ENCODE measurements around the gene GPC5. TPM values are rescaled to one million over a fixed set of nuclear protein-coding genes. Genes with fewer than 3 reads are reported as not detected.

The GPC5 gene
- total and polyA plus RNA-seq, 2 of the 13 experiments (the other 11 are each of a cell fraction or from before 2014, with no cell fraction given): 0.02 to 0.07 TPM

DNA sequence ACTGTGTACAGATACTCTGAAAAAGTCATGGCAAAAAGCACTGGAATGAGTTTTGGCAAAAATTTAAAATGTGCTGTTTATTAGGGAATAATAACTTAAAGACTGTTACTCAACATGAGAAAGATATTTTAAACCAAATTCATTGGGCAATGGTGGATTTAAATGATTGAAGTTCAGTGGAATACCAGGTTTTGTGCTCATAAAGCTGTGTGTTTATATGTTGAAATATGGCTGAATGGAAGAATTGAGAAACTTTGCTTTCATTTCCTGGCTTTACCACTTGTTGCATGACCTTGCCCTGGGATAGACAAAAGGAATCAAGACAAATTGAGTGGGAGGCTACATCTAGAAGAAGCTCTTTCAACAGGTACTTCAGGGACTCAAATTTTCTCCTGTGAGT lies 246.4 kb downstream of the GPC5 start:
- CTCF ChIA-PET (ENCODE audit: low intra/inter-chr PET ratio, low total read pairs): no interaction called here
- BruUV-seq (replicated peaks): no TSS peak
- H4K20me1 ChIP-seq (ENCODE audit: insufficient read depth, low read length): no peaks in the 10 kb centered on the region
- no peaks in the 10 kb centered on the region for H3K36me3 ChIP-seq (replicated peaks in 1 of 2; ENCODE audit: control insufficient read depth in 1 of 2, insufficient read depth in 2 of 2, low read length in 2 of 2)
- H3K9ac ChIP-seq (ENCODE audit: insufficient read depth, low read depth, low read length): no peak overlapping the region
- H3K9me3 ChIP-seq (ENCODE audit: low read length): no peaks in the 10 kb centered on the region
- intact Hi-C loops (cut with micrococcal nuclease; ENCODE audit: unreplicated experiment): no loop called here
- FAIRE-seq (no peak), ATAC-seq (no peak), DNase-seq (ENCODE audit: low spot score) (no peak)
- POLR2A ChIA-PET: no interaction called here
- no peaks in the 10 kb centered on the region for H3K79me2 ChIP-seq (ENCODE audit: insufficient read depth, low read length)
- no peak overlapping the region for H3K4me3 ChIP-seq (replicated peaks in 1 of 3; ENCODE audit: insufficient read depth in 1 of 3, low read depth in 2 of 3, low read length in 3 of 3)
- no peaks in the 10 kb centered on the region for H3K27me3 ChIP-seq (ENCODE audit: control insufficient read depth in 1 of 2, insufficient read depth in 2 of 2, low read length in 2 of 2)
- in situ Hi-C loops (cut with HindIII; ENCODE audit: extremely low pct_ligation_motif_present, low pct_unique_long_range_greater_than_20kb): no loop called here
- no peaks in the 10 kb centered on the region for H3K4me1 ChIP-seq (ENCODE audit: insufficient read depth, low read length)
- TF ChIP-seq, protein P1, sequence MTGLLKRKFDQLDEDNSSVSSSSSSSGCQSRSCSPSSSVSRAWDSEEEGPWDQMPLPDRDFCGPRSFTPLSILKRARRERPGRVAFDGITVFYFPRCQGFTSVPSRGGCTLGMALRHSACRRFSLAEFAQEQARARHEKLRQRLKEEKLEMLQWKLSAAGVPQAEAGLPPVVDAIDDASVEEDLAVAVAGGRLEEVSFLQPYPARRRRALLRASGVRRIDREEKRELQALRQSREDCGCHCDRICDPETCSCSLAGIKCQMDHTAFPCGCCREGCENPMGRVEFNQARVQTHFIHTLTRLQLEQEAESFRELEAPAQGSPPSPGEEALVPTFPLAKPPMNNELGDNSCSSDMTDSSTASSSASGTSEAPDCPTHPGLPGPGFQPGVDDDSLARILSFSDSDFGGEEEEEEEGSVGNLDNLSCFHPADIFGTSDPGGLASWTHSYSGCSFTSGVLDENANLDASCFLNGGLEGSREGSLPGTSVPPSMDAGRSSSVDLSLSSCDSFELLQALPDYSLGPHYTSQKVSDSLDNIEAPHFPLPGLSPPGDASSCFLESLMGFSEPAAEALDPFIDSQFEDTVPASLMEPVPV (CRISPR knock-in tag; IDR thresholded peaks at IDR 0.05): no peak
- no peak for TF ChIP-seq SIN3A (IDR thresholded peaks at IDR 0.05; ENCODE audit: borderline replicate concordance, low read depth, low read length)
- H3K27ac ChIP-seq (ENCODE audit: extremely low read length, insufficient read depth, low read length): no peak overlapping the region
- no peak overlapping the region for H3K4me2 ChIP-seq (ENCODE audit: low read depth, low read length)
- H2AFZ ChIP-seq (ENCODE audit: low read length): no peak overlapping the region

DNA sequence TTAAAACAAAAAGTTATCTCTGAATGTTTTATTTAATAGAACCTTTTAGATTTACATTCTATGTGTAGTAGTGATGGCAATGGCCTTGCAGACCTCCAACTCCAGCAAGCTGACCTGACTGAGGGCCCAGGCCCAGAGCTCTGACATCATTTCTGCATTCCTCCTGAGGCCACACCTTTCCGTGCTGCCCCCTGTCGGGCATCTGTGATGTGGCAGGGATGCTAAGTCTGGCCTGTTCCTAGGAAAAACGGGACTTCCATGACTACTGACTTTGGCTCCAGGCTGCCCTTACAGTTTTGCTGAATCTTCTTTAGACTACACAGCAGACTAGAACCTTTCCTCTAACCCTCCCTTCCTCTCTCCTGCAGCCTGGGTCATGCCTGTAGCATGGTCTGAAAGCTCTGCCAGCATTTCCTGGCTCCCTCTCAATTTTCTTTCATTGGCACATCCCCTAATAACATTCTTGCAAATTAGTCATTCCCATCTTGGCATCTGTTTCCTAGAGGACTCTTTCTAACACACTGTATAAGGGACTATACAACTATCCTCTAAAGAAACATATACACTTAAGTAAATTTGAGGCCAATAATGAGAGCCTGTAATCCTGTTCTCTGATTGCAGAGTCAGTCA lies 249.1 kb downstream of the GPC5 start:
- TF ChIP-seq, protein P2, sequence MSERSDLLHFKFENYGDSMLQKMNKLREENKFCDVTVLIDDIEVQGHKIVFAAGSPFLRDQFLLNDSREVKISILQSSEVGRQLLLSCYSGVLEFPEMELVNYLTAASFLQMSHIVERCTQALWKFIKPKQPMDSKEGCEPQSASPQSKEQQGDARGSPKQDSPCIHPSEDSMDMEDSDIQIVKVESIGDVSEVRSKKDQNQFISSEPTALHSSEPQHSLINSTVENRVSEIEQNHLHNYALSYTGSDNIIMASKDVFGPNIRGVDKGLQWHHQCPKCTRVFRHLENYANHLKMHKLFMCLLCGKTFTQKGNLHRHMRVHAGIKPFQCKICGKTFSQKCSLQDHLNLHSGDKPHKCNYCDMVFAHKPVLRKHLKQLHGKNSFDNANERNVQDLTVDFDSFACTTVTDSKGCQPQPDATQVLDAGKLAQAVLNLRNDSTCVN (CRISPR knock-in tag; IDR thresholded peaks at IDR 0.05; ENCODE audit: borderline replicate concordance): no peak
- TF ChIP-seq ZNF83 (CRISPR knock-in tag; IDR thresholded peaks at IDR 0.05; ENCODE audit: borderline replicate concordance): no peak
- peak; percentile 47 for TF ChIP-seq STAG1 (CRISPR knock-in tag; IDR thresholded peaks at IDR 0.05)
- peak; percentile 54 for TF ChIP-seq TEAD3 (CRISPR knock-in tag; optimal IDR thresholded peaks at IDR 0.05; ENCODE audit: borderline replicate concordance)
- peak; percentile 8; the same call in 1 of the 2 replicates for TF ChIP-seq SMC3 (IDR thresholded peaks at IDR 0.05; ENCODE audit: low read length)
- no peak for TF ChIP-seq HMG20B (CRISPR knock-in tag; conservative IDR thresholded peaks at IDR 0.05)
- TF ChIP-seq, protein P3, sequence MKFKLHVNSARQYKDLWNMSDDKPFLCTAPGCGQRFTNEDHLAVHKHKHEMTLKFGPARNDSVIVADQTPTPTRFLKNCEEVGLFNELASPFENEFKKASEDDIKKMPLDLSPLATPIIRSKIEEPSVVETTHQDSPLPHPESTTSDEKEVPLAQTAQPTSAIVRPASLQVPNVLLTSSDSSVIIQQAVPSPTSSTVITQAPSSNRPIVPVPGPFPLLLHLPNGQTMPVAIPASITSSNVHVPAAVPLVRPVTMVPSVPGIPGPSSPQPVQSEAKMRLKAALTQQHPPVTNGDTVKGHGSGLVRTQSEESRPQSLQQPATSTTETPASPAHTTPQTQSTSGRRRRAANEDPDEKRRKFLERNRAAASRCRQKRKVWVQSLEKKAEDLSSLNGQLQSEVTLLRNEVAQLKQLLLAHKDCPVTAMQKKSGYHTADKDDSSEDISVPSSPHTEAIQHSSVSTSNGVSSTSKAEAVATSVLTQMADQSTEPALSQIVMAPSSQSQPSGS (CRISPR knock-in tag; IDR thresholded peaks at IDR 0.05): peak; percentile 65; the same call in 1 of the 2 replicates
- TF ChIP-seq, protein P4, sequence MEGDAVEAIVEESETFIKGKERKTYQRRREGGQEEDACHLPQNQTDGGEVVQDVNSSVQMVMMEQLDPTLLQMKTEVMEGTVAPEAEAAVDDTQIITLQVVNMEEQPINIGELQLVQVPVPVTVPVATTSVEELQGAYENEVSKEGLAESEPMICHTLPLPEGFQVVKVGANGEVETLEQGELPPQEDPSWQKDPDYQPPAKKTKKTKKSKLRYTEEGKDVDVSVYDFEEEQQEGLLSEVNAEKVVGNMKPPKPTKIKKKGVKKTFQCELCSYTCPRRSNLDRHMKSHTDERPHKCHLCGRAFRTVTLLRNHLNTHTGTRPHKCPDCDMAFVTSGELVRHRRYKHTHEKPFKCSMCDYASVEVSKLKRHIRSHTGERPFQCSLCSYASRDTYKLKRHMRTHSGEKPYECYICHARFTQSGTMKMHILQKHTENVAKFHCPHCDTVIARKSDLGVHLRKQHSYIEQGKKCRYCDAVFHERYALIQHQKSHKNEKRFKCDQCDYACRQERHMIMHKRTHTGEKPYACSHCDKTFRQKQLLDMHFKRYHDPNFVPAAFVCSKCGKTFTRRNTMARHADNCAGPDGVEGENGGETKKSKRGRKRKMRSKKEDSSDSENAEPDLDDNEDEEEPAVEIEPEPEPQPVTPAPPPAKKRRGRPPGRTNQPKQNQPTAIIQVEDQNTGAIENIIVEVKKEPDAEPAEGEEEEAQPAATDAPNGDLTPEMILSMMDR (CRISPR knock-in tag; IDR thresholded peaks at IDR 0.05): peak; percentile 69
- Histone ChIP-seq H4K20me1 (ENCODE audit: insufficient read depth, low read length) (no peaks in the 10 kb centered on the region), H3K27me3 (ENCODE audit: control insufficient read depth in 1 of 2, insufficient read depth in 2 of 2, low read length in 2 of 2) (no peaks in the 10 kb centered on the region), H3K9ac (ENCODE audit: insufficient read depth, low read depth, low read length) (no peak overlapping the region), H3K79me2 (ENCODE audit: insufficient read depth, low read length) (no peaks in the 10 kb centered on the region), H2AFZ (ENCODE audit: low read length) (no peak overlapping the region), H3K9me3 (ENCODE audit: low read length) (no peaks in the 10 kb centered on the region), H3K27ac (ENCODE audit: extremely low read length, insufficient read depth, low read length) (no peak overlapping the region), H3K4me3 (replicated peaks in 1 of 3; ENCODE audit: insufficient read depth in 1 of 3, low read depth in 2 of 3, low read length in 3 of 3) (no peak overlapping the region), H3K36me3 (replicated peaks in 1 of 2; ENCODE audit: control insufficient read depth in 1 of 2, insufficient read depth in 2 of 2, low read length in 2 of 2) (no peaks in the 10 kb centered on the region), H3K4me1 (ENCODE audit: insufficient read depth, low read length) (no peaks in the 10 kb centered on the region), H3K4me2 (ENCODE audit: low read depth, low read length) (no peak overlapping the region)
- in situ Hi-C loops (cut with HindIII; ENCODE audit: extremely low pct_ligation_motif_present, low pct_unique_long_range_greater_than_20kb): no loop called here
- ChIA-PET POLR2A (no interaction called here), CTCF (ENCODE audit: low intra/inter-chr PET ratio, low total read pairs) (no interaction called here)
- no peak for FAIRE-seq
- DNase-seq (ENCODE audit: low spot score): peak; percentile 26
- BruUV-seq (replicated peaks): no TSS peak
- peak; percentile 96 for ATAC-seq
- intact Hi-C loops (cut with micrococcal nuclease; ENCODE audit: unreplicated experiment): loop anchor here (1.0 to 2.0 kb wide), 2 partner anchors 11 to 275 kb away; no protein-coding TSS in a partner anchor
- WGBS (ENCODE audit: low lambda C conversion rate): 0% methylated on average over 3 of the region's 3 CpGs

All from HepG2 (cell line).